GM12878 (cell line): ENCODE results near the gene H6PD. TPM values are rescaled to one million over a fixed set of nuclear protein-coding genes. Genes with fewer than 3 reads are reported as not detected.

Experiments
- ATF7 ChIP-seq: fragments of 450-650 bp; IDR thresholded peaks from 2 replicates; pipeline ENCODE4 v1.6.1; 2016; ENCODE audit warnings: low read depth, mild to moderate bottlenecking
- BCL3 ChIP-seq: IDR thresholded peaks from 2 replicates; pipeline ENCODE4 v1.6.1; 2011; ENCODE audit warnings: borderline replicate concordance, low read depth, mild to moderate bottlenecking, moderate library complexity, low read length; ENCODE audit not compliant: insufficient read depth, poor library complexity, severe bottlenecking
- CREB1 ChIP-seq: IDR thresholded peaks from 2 replicates; pipeline ENCODE4 v1.6.1; 2012; ENCODE audit warnings: low read depth, mild to moderate bottlenecking, inconsistent platforms
- EGR1 ChIP-seq, 2 experiments: IDR thresholded peaks; 1 replicate in 1 of 2; 2 replicates in 1 of 2; pipeline ENCODE4 v1.6.1; 2011 to 2012; ENCODE audit warnings: low read depth in 2 of 2, low read length in 2 of 2, borderline replicate concordance in 1 of 2, mild to moderate bottlenecking in 1 of 2, moderate library complexity in 1 of 2
- FOXK2 ChIP-seq: fragments of 450-650 bp; IDR thresholded peaks from 2 replicates; pipeline ENCODE4 v1.6.1; 2017; ENCODE audit warnings: mild to moderate bottlenecking, moderate library complexity
- GATAD2B ChIP-seq: fragments of 450-650 bp; conservative IDR thresholded peaks from 2 replicates; pipeline ENCODE4 v1.6.1; 2017; ENCODE audit warnings: low read depth, mild to moderate bottlenecking, moderate library complexity
- HSF1 ChIP-seq: fragments of 150-350 bp; IDR thresholded peaks from 2 replicates; pipeline ENCODE4 v1.6.1; 2014; ENCODE audit warnings: mild to moderate bottlenecking, low read depth, low read length
- JUNB ChIP-seq: IDR thresholded peaks from 2 replicates; pipeline ENCODE4 v1.6.1; 2016; ENCODE audit warnings: antibody characterized with exemption, mild to moderate bottlenecking
- KLF5 ChIP-seq: fragments of 450-650 bp; IDR thresholded peaks from 2 replicates; pipeline ENCODE4 v1.6.1; 2014; ENCODE audit warnings: mild to moderate bottlenecking; ENCODE audit not compliant: partially characterized antibody
- MEF2A ChIP-seq: IDR thresholded peaks from 2 replicates; pipeline ENCODE4 v1.6.1; 2011; ENCODE audit warnings: low read depth, mild to moderate bottlenecking, low read length, moderate library complexity; ENCODE audit not compliant: insufficient read depth
- MTA2 ChIP-seq: fragments of 450-650 bp; IDR thresholded peaks from 2 replicates; pipeline ENCODE4 v1.6.1; 2016; ENCODE audit warnings: low read depth, mild to moderate bottlenecking, moderate library complexity
- MYC ChIP-seq: IDR thresholded peaks from 2 replicates; pipeline ENCODE4 v1.6.1; 2011; ENCODE audit warnings: mild to moderate bottlenecking, low read length, moderate library complexity, inconsistent platforms; ENCODE audit not compliant: insufficient read depth, insufficient replicate concordance, insufficient read length, severe bottlenecking
- NBN ChIP-seq: fragments of 450-650 bp; IDR thresholded peaks from 2 replicates; pipeline ENCODE4 v1.6.1; 2016
- PAX8 ChIP-seq: fragments of 450-650 bp; IDR thresholded peaks from 2 replicates; pipeline ENCODE4 v1.6.1; 2017; ENCODE audit warnings: mild to moderate bottlenecking, moderate library complexity
- PKNOX1 ChIP-seq: fragments of 450-650 bp; IDR thresholded peaks from 2 replicates; pipeline ENCODE4 v1.6.1; 2016; ENCODE audit warnings: mild to moderate bottlenecking
- POLR2AphosphoS5 ChIP-seq: IDR thresholded peaks from 2 replicates; pipeline ENCODE4 v1.6.1; 2011; ENCODE audit warnings: mild to moderate bottlenecking, low read length, inconsistent platforms
- RB1 ChIP-seq: fragments of 450-650 bp; formaldehyde crosslinking; IDR thresholded peaks from 2 replicates; pipeline ENCODE4 v1.6.1; 2017; ENCODE audit warnings: mild to moderate bottlenecking, borderline replicate concordance
- SMARCA5 ChIP-seq: fragments of 450-650 bp; IDR thresholded peaks from 2 replicates; pipeline ENCODE4 v1.6.1; 2017; ENCODE audit warnings: mild to moderate bottlenecking
- TARDBP ChIP-seq: IDR thresholded peaks from 2 replicates; pipeline ENCODE4 v1.6.1; 2016; ENCODE audit warnings: borderline replicate concordance
- TCF12 ChIP-seq: IDR thresholded peaks from 2 replicates; pipeline ENCODE4 v1.6.1; 2011; ENCODE audit warnings: low read depth, mild to moderate bottlenecking, low read length
- WRNIP1 ChIP-seq: IDR thresholded peaks from 2 replicates; pipeline ENCODE4 v1.6.1; 2011; ENCODE audit warnings: low read depth, low read length, improper control_type of control experiment, borderline replicate concordance
- ZBTB11 ChIP-seq: fragments of 450-650 bp; formaldehyde crosslinking; IDR thresholded peaks from 2 replicates; pipeline ENCODE4 v1.5.0; 2022; ENCODE audit warnings: mild to moderate bottlenecking, missing genetic modification characterization
- ZSCAN29 ChIP-seq: fragments of 450-650 bp; IDR thresholded peaks from 2 replicates; pipeline ENCODE4 v1.6.1; 2017; ENCODE audit warnings: mild to moderate bottlenecking, moderate library complexity
- polyA plus RNA-seq, 11 experiments: library from polyadenylated mRNA; depleted of rRNA in 4 of 11; unstranded in 6 of 11; stranded (reverse) in 5 of 11; fragments of >200 nt; fragmentation: Nextera tagmentation in 4 of 11; fragmentation: Illumina TruSeq in 1 of 11; extraction: Ambion mirVana in 4 of 11; extraction: Trizol in 1 of 11; gene quantifications; 1 replicate in 1 of 11; 2 replicates in 10 of 11; pipeline versions ENCODE4 v1.2.1 to v1.2.3, GENCODE V29; 2011 to 2016; ENCODE audit warnings: inconsistent platforms in 2 of 11, missing spikeins in 2 of 11, low read depth in 1 of 11
- total RNA-seq, 4 experiments: library from RNA; depleted of rRNA in 3 of 4; stranded (reverse); fragments of >200 nt in 3 of 4; fragmentation: Illumina TruSeq in 1 of 4; extraction: Trizol in 1 of 4; gene quantifications; 2 replicates each; pipeline versions ENCODE4 v1.2.1 to v1.2.3, GENCODE V29; 2013 to 2021

The H6PD gene
- total and polyA plus RNA-seq, 10 of the 15 experiments (the other 5 are each of a cell fraction or from before 2014, with no cell fraction given): 1.2 to 20.7 (median 7.7) TPM

GRCh38 chr1:9196129-9197040 is 38.2 kb upstream of the H6PD start (continued):
- TF ChIP-seq ZBTB11 (CRISPR knock-in tag) (no peak), ATF7 (0 out of 2 replicates have a peak, but pooled peaks have one; percentile 44), EGR1 (IDR thresholded peaks at IDR 0.05; ENCODE audit: borderline replicate concordance in 1 of 2, low read depth in 2 of 2, low read length in 2 of 2) (no peak), MYC (no peak), JUNB (peak; percentile 52), ZSCAN29 (no peak), BCL3 (peak; percentile 35), MTA2 (peak; percentile 23; the same call in 1 of the 2 replicates), PKNOX1 (peak; percentile 58; the same call in 1 of the 2 replicates), NBN (no peak), GATAD2B (no peak; the same call in 1 of the 2 replicates), HSF1 (no peak), PAX8 (no peak), RB1 (no peak; the same call in 1 of the 2 replicates), CREB1 (peak; percentile 41; the same call in 1 of the 2 replicates), KLF5 (no peak), MEF2A (no peak), FOXK2 (no peak), WRNIP1 (peak; percentile 15; the same call in 1 of the 2 replicates), TCF12 (no peak), SMARCA5 (peak; percentile 8; the same call in 1 of the 2 replicates), POLR2AphosphoS5 (no peak), TARDBP (no peak)
